Mesenchymal stem cell (in vitro differentiated cells and primary cell): Measurements from ENCODE around the gene OLA1.

Source experiments
- DNase-seq: peaks from one replicate; pipeline ENCODE4 v3.0.0-alpha.2; 2013
- H2AFZ ChIP-seq: one replicate; pipeline ENCODE4 v1.6.1; 2013; ENCODE audit warnings: low read depth, mild to moderate bottlenecking, control low read depth, inconsistent platforms, low read length, moderate library complexity
- H2AK5ac ChIP-seq: 2 replicates; pipeline ENCODE4 v1.6.1; 2013; ENCODE audit warnings: low read length, moderate library complexity, mild to moderate bottlenecking, inconsistent platforms; ENCODE audit not compliant: severe bottlenecking
- H2BK120ac ChIP-seq: one replicate; pipeline ENCODE4 v1.6.1; 2013; ENCODE audit warnings: low read depth, mild to moderate bottlenecking, inconsistent platforms, low read length, moderate library complexity
- H2BK12ac ChIP-seq, 2 experiments: one replicate each; pipeline ENCODE4 v1.6.1; 2013; ENCODE audit warnings: inconsistent platforms in 2 of 2, low read length in 2 of 2, mild to moderate bottlenecking in 2 of 2, moderate library complexity in 2 of 2, control low read depth in 1 of 2
- H2BK15ac ChIP-seq: one replicate; pipeline ENCODE4 v1.6.1; 2013; ENCODE audit warnings: mild to moderate bottlenecking, low read depth, inconsistent platforms; ENCODE audit not compliant: poor library complexity, severe bottlenecking
- H2BK5ac ChIP-seq: 2 replicates; pipeline ENCODE4 v1.6.1; 2013; ENCODE audit warnings: low read depth, mild to moderate bottlenecking, low read length, control low read depth, inconsistent platforms; ENCODE audit not compliant: poor library complexity, severe bottlenecking
- H3K14ac ChIP-seq, 2 experiments: one replicate each; pipeline ENCODE4 v1.6.1; 2013; ENCODE audit warnings: inconsistent platforms in 2 of 2, low read length in 2 of 2, control low read depth in 1 of 2, mild to moderate bottlenecking in 1 of 2, moderate library complexity in 1 of 2
- H3K18ac ChIP-seq, 2 experiments: one replicate each; pipeline ENCODE4 v1.6.1; 2013; ENCODE audit warnings: inconsistent platforms in 2 of 2, low read length in 2 of 2, control low read depth in 1 of 2, low read depth in 1 of 2, mild to moderate bottlenecking in 1 of 2
- H3K23ac ChIP-seq, 2 experiments: one replicate each; pipeline ENCODE4 v1.6.1; 2013; ENCODE audit warnings: inconsistent platforms in 2 of 2, low read length in 2 of 2, mild to moderate bottlenecking in 2 of 2, moderate library complexity in 2 of 2, control low read depth in 1 of 2
- H3K27ac ChIP-seq: 2 replicates; pipeline ENCODE4 v1.5.1; 2013; ENCODE audit warnings: mild to moderate bottlenecking, moderate library complexity, low read length, control low read depth, inconsistent platforms; ENCODE audit not compliant: poor library complexity, severe bottlenecking
- H3K27me3 ChIP-seq, 2 experiments: 2 replicates each; pipeline versions ENCODE4 v1.6.1 to v1.7.0; 2013; ENCODE audit warnings: low read length in 2 of 2, mild to moderate bottlenecking in 2 of 2, moderate library complexity in 2 of 2, control low read depth in 1 of 2, inconsistent platforms in 1 of 2; ENCODE audit not compliant: control insufficient read depth in 1 of 2, insufficient read depth in 1 of 2
- H3K36me3 ChIP-seq, 2 experiments: 2 replicates each; pipeline versions ENCODE4 v1.6.1 to v1.7.0; 2013; ENCODE audit warnings: low read length in 2 of 2, control low read depth in 1 of 2, inconsistent platforms in 1 of 2, low read depth in 1 of 2, mild to moderate bottlenecking in 1 of 2; ENCODE audit not compliant: insufficient read depth in 2 of 2, control insufficient read depth in 1 of 2
- H3K4ac ChIP-seq, 2 experiments: one replicate each; pipeline ENCODE4 v1.6.1; 2013; ENCODE audit warnings: inconsistent platforms in 2 of 2, low read length in 2 of 2, mild to moderate bottlenecking in 2 of 2, moderate library complexity in 2 of 2, control low read depth in 1 of 2, low read depth in 1 of 2
- H3K4me1 ChIP-seq: 2 replicates; pipeline ENCODE4 v1.6.1; 2013; ENCODE audit warnings: low read depth, low read length, control low read depth; ENCODE audit not compliant: control insufficient read depth, insufficient read depth
- H3K4me2 ChIP-seq: 2 replicates; pipeline ENCODE4 v1.6.1; 2013; ENCODE audit warnings: low read length, mild to moderate bottlenecking, inconsistent platforms; ENCODE audit not compliant: poor library complexity, severe bottlenecking
- H3K4me3 ChIP-seq, 2 experiments: 2 replicates each; pipeline versions ENCODE4 v1.5.1 to v1.7.0; 2013; ENCODE audit warnings: low read length in 2 of 2, mild to moderate bottlenecking in 2 of 2, control low read depth in 1 of 2, low read depth in 1 of 2; ENCODE audit not compliant: insufficient read depth in 1 of 2
- H3K79me1 ChIP-seq: replicated peaks from 2 replicates; pipeline ENCODE4 v1.6.1; 2013; ENCODE audit warnings: mild to moderate bottlenecking, control low read depth, low read length, inconsistent platforms; ENCODE audit not compliant: poor library complexity, severe bottlenecking
- H3K9ac ChIP-seq: 2 replicates; pipeline ENCODE4 v1.7.0; 2013; ENCODE audit warnings: mild to moderate bottlenecking, low read length, moderate library complexity
- H3K9me3 ChIP-seq: 2 replicates; pipeline ENCODE4 v1.7.0; 2013; ENCODE audit warnings: mild to moderate bottlenecking, low read length; ENCODE audit not compliant: control insufficient read depth
- H4K8ac ChIP-seq: one replicate; pipeline ENCODE4 v1.6.1; 2013; ENCODE audit warnings: inconsistent platforms, mild to moderate bottlenecking, low read length, moderate library complexity
- H4K91ac ChIP-seq: one replicate; pipeline ENCODE4 v1.6.1; 2013; ENCODE audit warnings: mild to moderate bottlenecking, low read length, inconsistent platforms
- WGBS: methylation state at CpG from one replicate; pipeline ENCODE4 v1.1.7; 2013; ENCODE audit warnings: mixed read lengths; 5-methylcytosine and 5-hydroxymethylcytosine counted together

OLA1 gene

GRCh38 chr2:174051068-174051467, 197.3 kb downstream of the OLA1 start:
- Histone ChIP-seq H2BK15ac (no peak overlapping the region), H3K79me1 (peaks cover 2% of the 10 kb centered on the region), H3K18ac (peak overlapping the region; percentile 1 to 55), H3K4me2 (no peak overlapping the region), H3K4me1 (peaks cover 21% of the 10 kb centered on the region), H3K27ac (no peak overlapping the region), H3K9ac (peak overlapping the region; percentile 64), H3K4ac (peak overlapping the region in 1 of 2 experiments; percentile 57), H2BK5ac (no peak overlapping the region), H2BK120ac (no peak overlapping the region), H2BK12ac (peak overlapping the region in 1 of 2 experiments; percentile 72), H3K23ac (no peak overlapping the region), H4K8ac (no peak overlapping the region), H2AK5ac (peak overlapping the region; percentile 42), H4K91ac (no peak overlapping the region), H3K14ac (no peak overlapping the region), H3K9me3 (no peaks in the 10 kb centered on the region), H3K4me3 (peak overlapping the region in 1 of 2 experiments; percentile 8), H3K36me3 (no peaks in the 10 kb centered on the region), H2AFZ (no peak overlapping the region), H3K27me3 (no peaks in the 10 kb centered on the region)
- no peak for DNase-seq
- WGBS, result 70% methylated on average over 3 of the region's 4 CpGs

- H3K14ac ChIP-seq, result no peak overlapping the region
- H2AFZ ChIP-seq, result no peak overlapping the region
- WGBS, result no CpG with 5 or more reads among the region's 2 CpGs
- no peak overlapping the region for H2AK5ac ChIP-seq
- H2BK15ac ChIP-seq, result no peak overlapping the region
- H3K27ac ChIP-seq, result no peak overlapping the region
- H3K36me3 ChIP-seq, result no peaks in the 10 kb centered on the region
- no peaks in the 10 kb centered on the region for H3K9me3 ChIP-seq
- no peak overlapping the region for H3K9ac ChIP-seq
- no peak overlapping the region for H3K4me2 ChIP-seq
- no peak overlapping the region for H4K91ac ChIP-seq
- no peak overlapping the region for H3K18ac ChIP-seq
- no peak overlapping the region for H2BK12ac ChIP-seq
- no peak for DNase-seq
- peaks cover 2% of the 10 kb centered on the region for H3K79me1 ChIP-seq
- H2BK120ac ChIP-seq, result no peak overlapping the region
- H3K4ac ChIP-seq, result no peak overlapping the region
- no peak overlapping the region for H3K4me3 ChIP-seq
- H3K23ac ChIP-seq, result no peak overlapping the region
- no peak overlapping the region for H2BK5ac ChIP-seq
- H3K27me3 ChIP-seq, result no peaks in the 10 kb centered on the region
- H4K8ac ChIP-seq, result no peak overlapping the region
- peaks cover 21% of the 10 kb centered on the region for H3K4me1 ChIP-seq
Observed at GRCh38 chr2:174049895-174050294, 198.4 kb downstream of the OLA1 start.

GRCh38 chr2:174048243-174048642, 200.1 kb downstream of the OLA1 start:
- Histone ChIP-seq H3K23ac (no peak overlapping the region), H3K4me1 (peaks cover 17% of the 10 kb centered on the region), H3K79me1 (peaks cover 2% of the 10 kb centered on the region), H4K91ac (no peak overlapping the region), H4K8ac (no peak overlapping the region), H3K4me2 (no peak overlapping the region), H2BK12ac (peak overlapping the region in 1 of 2 experiments; percentile 23), H3K27me3 (no peaks in the 10 kb centered on the region), H3K9ac (no peak overlapping the region), H3K9me3 (no peaks in the 10 kb centered on the region), H3K4ac (no peak overlapping the region), H3K27ac (no peak overlapping the region), H2BK15ac (no peak overlapping the region), H3K4me3 (no peak overlapping the region), H2AK5ac (peak overlapping the region; percentile 12), H2BK5ac (no peak overlapping the region), H2AFZ (no peak overlapping the region), H3K14ac (no peak overlapping the region), H3K18ac (no peak overlapping the region), H2BK120ac (no peak overlapping the region), H3K36me3 (no peaks in the 10 kb centered on the region)
- no peak for DNase-seq
- 93% methylated on average over 19 of the region's 20 CpGs for WGBS

- no peak overlapping the region for H2BK5ac ChIP-seq
- no peak overlapping the region for H2BK12ac ChIP-seq
- no peak for DNase-seq
- H3K18ac ChIP-seq, result no peak overlapping the region
- no peak overlapping the region for H3K23ac ChIP-seq
- H3K27me3 ChIP-seq, result no peaks in the 10 kb centered on the region
- H2AFZ ChIP-seq, result no peak overlapping the region
- H3K4me3 ChIP-seq, result no peak overlapping the region
- H4K91ac ChIP-seq, result no peak overlapping the region
- H2BK120ac ChIP-seq, result no peak overlapping the region
- H3K9me3 ChIP-seq, result no peaks in the 10 kb centered on the region
- no peak overlapping the region for H3K4ac ChIP-seq
- H3K27ac ChIP-seq, result no peak overlapping the region
- H2AK5ac ChIP-seq, result peak overlapping the region; percentile 43
- no peak overlapping the region for H3K14ac ChIP-seq
- H4K8ac ChIP-seq, result no peak overlapping the region
- H3K9ac ChIP-seq, result no peak overlapping the region
- H3K36me3 ChIP-seq, result no peaks in the 10 kb centered on the region
- peaks cover 17% of the 10 kb centered on the region for H3K4me1 ChIP-seq
- H3K4me2 ChIP-seq, result no peak overlapping the region
- H3K79me1 ChIP-seq, result peaks cover 2% of the 10 kb centered on the region
- H2BK15ac ChIP-seq, result peak overlapping the region; percentile 70
- WGBS, result 96% methylated on average over 4 of the region's 9 CpGs
Observed at GRCh38 chr2:174047746-174048145, 200.6 kb downstream of the OLA1 start.
